Inflammatory macrophage treated with lipopolysaccharide for 4 hours (primary cell): ENCODE results near the gene OTUD7B.
"Not testable (repeated sequence)": the region's sequence is repeated elsewhere in the genome, so short reads cannot be mapped to it uniquely, and the experiment has no call there.

Source experiments
- DNase-seq: peaks from one replicate; pipeline ENCODE4 v3.0.0-alpha.2; 2020

Gene OTUD7B

GRCh38 chr1:150010393-150011115, at the start of gene OTUD7B:
OTUD7B (minus strand) TSS chr1:150010726; CDS start chr1:149977510, 33,216 bp downstream.
- peak; percentile 82 for DNase-seq

- no peak for DNase-seq
These were observed 49.7 kb upstream of the OTUD7B start for GRCh38 chr1:150060260-150060659.

- DNase-seq: peak; percentile 76
These were observed 45.9 kb upstream of the OTUD7B start for GRCh38 chr1:150056407-150056806.

- not testable (repeated sequence) for DNase-seq
These were observed 45.0 kb upstream of the OTUD7B start for GRCh38 chr1:150055507-150055906.

GRCh38 chr1:150053926-150054325, 43.4 kb upstream of the OTUD7B start:
- peak; percentile 69 for DNase-seq

GRCh38 chr1:150051905-150052412, 41.4 kb upstream of the OTUD7B start:
- DNase-seq: peak; percentile 12

- no peak for DNase-seq
These were observed 40.5 kb upstream of the OTUD7B start for GRCh38 chr1:150051089-150051373.

GRCh38 chr1:150049926-150050325, 39.4 kb upstream of the OTUD7B start:
- DNase-seq: no peak

- DNase-seq: no peak
These were observed 23.8 kb upstream of the OTUD7B start for GRCh38 chr1:150034336-150034735.

GRCh38 chr1:150028322-150028721, 17.8 kb upstream of the OTUD7B start:
- no peak for DNase-seq

GRCh38 chr1:150024156-150024555, 13.6 kb upstream of the OTUD7B start:
- DNase-seq: no peak

- no peak for DNase-seq
These were observed 11.8 kb upstream of the OTUD7B start for GRCh38 chr1:150022357-150022756.

GRCh38 chr1:150021191-150021694, 10.7 kb upstream of the OTUD7B start:
- DNase-seq: no peak

GRCh38 chr1:150020711-150021110, 10.2 kb upstream of the OTUD7B start:
- DNase-seq: no peak

GRCh38 chr1:150018165-150018564, 7.6 kb upstream of the OTUD7B start:
- no peak for DNase-seq

- no peak for DNase-seq
These were observed 6.8 kb upstream of the OTUD7B start for GRCh38 chr1:150017206-150017750.

- DNase-seq: no peak
These were observed 5.2 kb upstream of the OTUD7B start for GRCh38 chr1:150015651-150016131.

GRCh38 chr1:150012611-150013010, 2.1 kb upstream of the OTUD7B start:
- no peak for DNase-seq

GRCh38 chr1:150009604-150010392, 728 bp downstream of the OTUD7B start:
- peak; percentile 25 for DNase-seq

- no peak for DNase-seq
These were observed 1.8 kb downstream of the OTUD7B start for GRCh38 chr1:150008699-150009098.

GRCh38 chr1:150006881-150007421, 3.6 kb downstream of the OTUD7B start:
- DNase-seq: peak; percentile 57

GRCh38 chr1:150005606-150006005, 4.9 kb downstream of the OTUD7B start:
- no peak for DNase-seq

GRCh38 chr1:150003801-150004200, 6.7 kb downstream of the OTUD7B start:
- peak; percentile 67 for DNase-seq
